Thyroid gland (tissue), 4 donors: Measurements from ENCODE around the gene WDR31. TPM values are rescaled to one million over a fixed set of nuclear protein-coding genes. Genes with fewer than 3 reads are reported as not detected.

ENCODE experiments used
- DNase-seq, 2 donors: peaks; one replicate each; pipeline ENCODE4 v3.0.0-alpha.2; 2019
- H3K27ac ChIP-seq, 3 donors: fragments of 200-600 bp; sonication (generic); 1 replicate in 2 of 3; 2 replicates in 1 of 3; pipeline ENCODE4 v1.5.1; 2016 to 2019; ENCODE audit warnings: mild to moderate bottlenecking in 1 of 3, moderate library complexity in 1 of 3
- H3K27me3 ChIP-seq: fragments of 200-600 bp; sonication (generic); one replicate; pipeline ENCODE4 v1.5.1; 2019
- H3K36me3 ChIP-seq, 2 donors: fragments of 200-600 bp; sonication (generic); one replicate each; pipeline ENCODE4 v1.5.1; 2016 to 2019
- H3K4me1 ChIP-seq, 2 donors: fragments of 200-600 bp; sonication (generic); one replicate each; pipeline ENCODE4 v1.5.1; 2017 to 2019
- H3K4me3 ChIP-seq, 3 donors: fragments of 200-600 bp; sonication (generic); replicated peaks in 1 of 3; 1 replicate in 2 of 3; 2 replicates in 1 of 3; pipeline ENCODE4 v1.5.1; 2016; ENCODE audit warnings: mild to moderate bottlenecking in 1 of 3
- H3K9me3 ChIP-seq: fragments of 200-600 bp; sonication (generic); one replicate; pipeline ENCODE4 v1.5.1; 2017
- CTCF ChIP-seq, 6 experiments: fragments of 200-600 bp in 3 of 6; fragments of 450-650 bp in 3 of 6; sonication (generic) in 3 of 6; IDR thresholded peaks; one replicate each; pipeline ENCODE4 v1.5.1; 2016 to 2019; ENCODE audit warnings: antibody characterized with exemption in 6 of 6, mild to moderate bottlenecking in 2 of 6, inconsistent platforms in 1 of 6, moderate library complexity in 1 of 6
- POLR2A ChIP-seq, 2 donors: fragments of 450-650 bp; IDR thresholded peaks; one replicate each; pipeline ENCODE4 v1.6.1; 2017; ENCODE audit warnings: antibody characterized with exemption in 2 of 2, mild to moderate bottlenecking in 2 of 2, moderate library complexity in 1 of 2
- WGBS, 2 donors: methylation state at CpG; one replicate each; pipeline ENCODE4 v1.1.5; 2017; 5-methylcytosine and 5-hydroxymethylcytosine counted together
- intact Hi-C: fragments of 100-400 bp; cut with DNase I; formaldehyde crosslinking; loops from one replicate; pipeline ENCODE4 v1.15.1; 2023
- total RNA-seq, 4 donors: library from RNA; depleted of rRNA; stranded (reverse); fragments of >200 nt; gene quantifications; one replicate each; pipeline ENCODE4 v1.2.3, GENCODE V29; 2016

The WDR31 gene
- total RNA-seq, 4 donors from 2014 or later = 3.8 to 7.3 (median 6.5) TPM

- no peaks in the 10 kb centered on the region for H3K9me3 ChIP-seq
- no peaks in the 10 kb centered on the region for H3K36me3 ChIP-seq
- no peak for TF ChIP-seq POLR2A (IDR thresholded peaks at IDR 0.05)
- no peak for TF ChIP-seq CTCF (IDR thresholded peaks at IDR 0.05)
- 33 to 47% methylated on average over 3 of the region's 3 CpGs for WGBS, 2 donors
- peak; percentile 13 to 32 for DNase-seq
- no peak overlapping the region for H3K27ac ChIP-seq
- H3K27me3 ChIP-seq = no peaks in the 10 kb centered on the region
- peaks cover 0 to 19% of the 10 kb centered on the region in 2 donors for H3K4me1 ChIP-seq
- H3K4me3 ChIP-seq = no peak overlapping the region
- intact Hi-C loops = no loop called here
These were observed 29.5 kb downstream of the WDR31 start for GRCh38 chr9:113310538-113310937.

- DNase-seq = peak; percentile 33 to 37
- Histone ChIP-seq H3K4me3 (no peak overlapping the region), H3K36me3 (no peaks in the 10 kb centered on the region), H3K4me1 (peaks cover 0 to 19% of the 10 kb centered on the region in 2 donors), H3K27me3 (no peaks in the 10 kb centered on the region), H3K27ac (no peak overlapping the region), H3K9me3 (no peaks in the 10 kb centered on the region)
- WGBS, 2 donors = 13 to 16% methylated on average over 2 of the region's 2 CpGs
- intact Hi-C loops = loop anchor here (10.0 kb wide), 1 partner anchor 345 kb away; no protein-coding TSS in a partner anchor
- TF ChIP-seq POLR2A (IDR thresholded peaks at IDR 0.05) (no peak), CTCF (IDR thresholded peaks at IDR 0.05) (peak in 5 of 6 experiments; percentile 13 to 81 (median 69))
These were observed 30.8 kb downstream of the WDR31 start for GRCh38 chr9:113309204-113309813.

- Histone ChIP-seq H3K9me3 (no peaks in the 10 kb centered on the region), H3K27ac (no peak overlapping the region), H3K36me3 (no peaks in the 10 kb centered on the region), H3K4me3 (no peak overlapping the region), H3K4me1 (peaks cover 0 to 19% of the 10 kb centered on the region in 2 donors), H3K27me3 (no peaks in the 10 kb centered on the region)
- 46 to 47% methylated on average over 8 of the region's 8 CpGs for WGBS, 2 donors
- peak; percentile 45 to 57 for DNase-seq
- intact Hi-C loops = loop anchor here (10.0 kb wide), 1 partner anchor 347 kb away; no protein-coding TSS in a partner anchor
- TF ChIP-seq CTCF (IDR thresholded peaks at IDR 0.05) = no peak
- TF ChIP-seq POLR2A (IDR thresholded peaks at IDR 0.05) = no peak
These were observed 32.6 kb downstream of the WDR31 start for GRCh38 chr9:113307396-113307975.

- Histone ChIP-seq H3K4me1 (peaks cover 0 to 19% of the 10 kb centered on the region in 2 donors), H3K4me3 (no peak overlapping the region), H3K27me3 (no peaks in the 10 kb centered on the region), H3K9me3 (no peaks in the 10 kb centered on the region), H3K27ac (no peak overlapping the region), H3K36me3 (no peaks in the 10 kb centered on the region)
- 96 to 98% methylated on average over 1 of the region's 1 CpG for WGBS, 2 donors
- DNase-seq = no peak
- intact Hi-C loops = loop anchor here (10.0 kb wide), 1 partner anchor 348 kb away; no protein-coding TSS in a partner anchor
- TF ChIP-seq POLR2A (IDR thresholded peaks at IDR 0.05) (no peak), CTCF (IDR thresholded peaks at IDR 0.05) (no peak)
These were observed 33.5 kb downstream of the WDR31 start for GRCh38 chr9:113306566-113306965.
